ENCODE measurements around the gene PAM.

DNA sequence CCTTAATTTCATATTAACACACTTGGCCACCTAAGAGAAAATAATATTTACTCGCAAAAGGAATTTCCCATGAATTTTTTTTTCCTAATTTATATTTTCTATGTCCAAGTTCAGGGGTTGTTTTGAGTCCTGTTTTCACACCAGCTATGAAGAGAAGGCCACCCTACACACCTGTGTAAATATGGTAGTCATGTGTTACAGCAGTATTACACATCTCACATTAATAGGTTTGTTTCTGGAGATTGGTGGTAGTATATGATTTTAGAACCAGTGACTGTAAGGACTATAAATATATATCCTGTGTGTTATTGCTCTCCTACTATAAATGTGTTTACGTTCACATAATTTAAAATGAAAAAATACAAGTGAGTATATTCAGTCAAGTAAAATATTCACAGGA, 147.5 kb downstream of the PAM start:
- TF ChIP-seq POLR2A (IDR thresholded peaks at IDR 0.05; ENCODE audit: low read depth, low read length) (no peak), TAF1 (IDR thresholded peaks at IDR 0.05; ENCODE audit: borderline replicate concordance, low read depth, low read length) (no peak), POLR2AphosphoS5 (IDR thresholded peaks at IDR 0.05; ENCODE audit: low read depth, low read length) (no peak)

All from GM12892 (cell line).